Esophagus squamous epithelium (tissue), 5 donors: ENCODE data around the gene CIB2. TPM values are rescaled to one million over a fixed set of nuclear protein-coding genes. Genes with fewer than 3 reads are reported as not detected.

Experiments used
- DNase-seq: peaks from one replicate; lab custom pipeline; 2025; lab: John Stamatoyannopoulos, UW
- H3K27ac ChIP-seq, 4 donors: fragments of 200-600 bp; sonication (generic); one replicate each; pipeline ENCODE4 v1.5.1; 2016 to 2019; ENCODE audit warnings: mild to moderate bottlenecking in 1 of 4
- H3K27me3 ChIP-seq, 4 donors: fragments of 200-600 bp; sonication (generic); 1 replicate in 3 of 4; 2 replicates in 1 of 4; pipeline versions ENCODE4 v1.5.1 to v1.6.0; 2017 to 2021; ENCODE audit warnings: antibody characterized with exemption in 1 of 4
- H3K36me3 ChIP-seq, 3 donors: fragments of 200-600 bp; sonication (generic); one replicate each; pipeline ENCODE4 v1.5.1; 2016 to 2019
- H3K4me1 ChIP-seq, 3 donors: fragments of 200-600 bp; sonication (generic); one replicate each; pipeline ENCODE4 v1.5.1; 2017 to 2019
- H3K4me3 ChIP-seq, 4 donors: fragments of 200-600 bp; sonication (generic); 1 replicate in 3 of 4; 2 replicates in 1 of 4; pipeline ENCODE4 v1.5.1; 2016 to 2019; ENCODE audit warnings: mild to moderate bottlenecking in 2 of 4, moderate library complexity in 1 of 4
- H3K9me3 ChIP-seq, 3 donors: fragments of 200-600 bp; sonication (generic); one replicate each; pipeline ENCODE4 v1.5.1; 2016 to 2019
- CTCF ChIP-seq, 6 experiments: fragments of 450-650 bp in 4 of 6; fragments of 200-600 bp in 2 of 6; sonication (generic) in 2 of 6; IDR thresholded peaks; one replicate each; pipeline ENCODE4 v1.5.1; 2016 to 2019; ENCODE audit warnings: antibody characterized with exemption in 6 of 6, mild to moderate bottlenecking in 4 of 6, moderate library complexity in 4 of 6
- POLR2A ChIP-seq, 4 donors: fragments of 450-650 bp; IDR thresholded peaks; one replicate each; pipeline ENCODE4 v1.6.1; 2017; ENCODE audit warnings: antibody characterized with exemption in 4 of 4, mild to moderate bottlenecking in 4 of 4, moderate library complexity in 3 of 4
- WGBS, 2 donors: methylation state at CpG; one replicate each; pipeline ENCODE4 v1.1.5; 2018; 5-methylcytosine and 5-hydroxymethylcytosine counted together
- intact Hi-C: fragments of 100-400 bp; cut with DNase I; formaldehyde crosslinking; loops from one replicate; pipeline ENCODE4 v1.15.0; 2022
- total RNA-seq, 4 donors: library from RNA; depleted of rRNA; stranded (reverse); fragments of >200 nt; gene quantifications; one replicate each; pipeline ENCODE4 v1.1.0, GENCODE V29; 2016
- donor health status: DM: yes; HTN: yes; CAD: no.

Gene CIB2
- total RNA-seq, 4 donors from 2014 or later, result 1.1 to 11.8 (median 1.5) TPM

- intact Hi-C loops, result no loop called here
- DNase-seq, result no peak
- no peaks in the 10 kb centered on the region for H3K27me3 ChIP-seq
- TF ChIP-seq CTCF (IDR thresholded peaks at IDR 0.05) (no peak), POLR2A (IDR thresholded peaks at IDR 0.05) (no peak)
- no peak overlapping the region for H3K4me3 ChIP-seq
- peaks cover 0 to 19% (median 0%) of the 10 kb centered on the region in 3 donors for H3K4me1 ChIP-seq
- H3K27ac ChIP-seq, result no peak overlapping the region
- H3K9me3 ChIP-seq, result no peaks in the 10 kb centered on the region
- WGBS, 2 donors, result 92 to 96% methylated on average over 3 of the region's 3 CpGs
- no peaks in the 10 kb centered on the region for H3K36me3 ChIP-seq
Observed at GRCh38 chr15:78090422-78091063, 40.7 kb downstream of the CIB2 start.

- no peak overlapping the region for H3K27ac ChIP-seq
- no peak overlapping the region for H3K4me3 ChIP-seq
- WGBS, 2 donors, result 83 to 88% methylated on average over 3 of the region's 3 CpGs
- H3K36me3 ChIP-seq, result no peaks in the 10 kb centered on the region
- peaks cover 0 to 15% (median 0%) of the 10 kb centered on the region in 3 donors for H3K4me1 ChIP-seq
- H3K27me3 ChIP-seq, result no peaks in the 10 kb centered on the region
- TF ChIP-seq POLR2A (IDR thresholded peaks at IDR 0.05) (no peak), CTCF (IDR thresholded peaks at IDR 0.05) (no peak)
- DNase-seq, result no peak
- H3K9me3 ChIP-seq, result no peaks in the 10 kb centered on the region
- intact Hi-C loops, result no loop called here
Observed at GRCh38 chr15:78088773-78089080, 42.5 kb downstream of the CIB2 start.

- Histone ChIP-seq H3K27ac (no peak overlapping the region), H3K36me3 (no peaks in the 10 kb centered on the region), H3K27me3 (no peaks in the 10 kb centered on the region), H3K9me3 (no peaks in the 10 kb centered on the region), H3K4me3 (no peak overlapping the region), H3K4me1 (peaks cover 0 to 10% (median 0%) of the 10 kb centered on the region in 3 donors)
- no peak for DNase-seq
- WGBS, 2 donors, result 74 to 75% methylated on average over 12 of the region's 12 CpGs
- intact Hi-C loops, result no loop called here
- no peak for TF ChIP-seq CTCF (IDR thresholded peaks at IDR 0.05)
- TF ChIP-seq POLR2A (IDR thresholded peaks at IDR 0.05), result no peak
Observed at GRCh38 chr15:78087951-78088772, 43.1 kb downstream of the CIB2 start.

- 50 to 60% methylated on average over 1 of the region's 1 CpG for WGBS, 2 donors
- H3K36me3 ChIP-seq, result no peaks in the 10 kb centered on the region
- no peaks in the 10 kb centered on the region for H3K9me3 ChIP-seq
- intact Hi-C loops, result no loop called here
- no peak for TF ChIP-seq CTCF (IDR thresholded peaks at IDR 0.05)
- no peak for TF ChIP-seq POLR2A (IDR thresholded peaks at IDR 0.05)
- H3K4me3 ChIP-seq, result no peak overlapping the region
- no peak for DNase-seq
- H3K27ac ChIP-seq, result no peak overlapping the region
- no peaks in the 10 kb centered on the region for H3K27me3 ChIP-seq
- peaks cover 0 to 9% (median 0%) of the 10 kb centered on the region in 3 donors for H3K4me1 ChIP-seq
Observed at GRCh38 chr15:78085928-78086327, 45.3 kb downstream of the CIB2 start.

- no peaks in the 10 kb centered on the region for H3K27me3 ChIP-seq
- H3K4me1 ChIP-seq, result peaks cover 0 to 9% (median 0%) of the 10 kb centered on the region in 3 donors
- TF ChIP-seq POLR2A (IDR thresholded peaks at IDR 0.05) (no peak), CTCF (IDR thresholded peaks at IDR 0.05) (no peak)
- H3K4me3 ChIP-seq, result no peak overlapping the region
- no peaks in the 10 kb centered on the region for H3K9me3 ChIP-seq
- no peak for DNase-seq
- WGBS, 2 donors, result 88% methylated on average over 5 of the region's 5 CpGs; no CpG with 5 or more reads in 1 of the 2 donors
- H3K36me3 ChIP-seq, result no peaks in the 10 kb centered on the region
- intact Hi-C loops, result no loop called here
- no peak overlapping the region for H3K27ac ChIP-seq
Observed at GRCh38 chr15:78084449-78084750, 46.8 kb downstream of the CIB2 start.
